Sciatic nerve (tissue), 2 donors: ENCODE data around the gene SLC38A8. TPM values are rescaled to one million over a fixed set of nuclear protein-coding genes. Genes with fewer than 3 reads are reported as not detected.

Experiments
- ATAC-seq: fragments of 200-7000 bp; cut with Tn5 transposase; one replicate; pipeline ENCODE4 v1.9.1; 2020; ENCODE audit warnings: mild to moderate bottlenecking, moderate library complexity
- DNase-seq: peaks from one replicate; pipeline ENCODE4 v3.0.0-alpha.2; 2020; ENCODE audit warnings: low spot score
- intact Hi-C: fragments of 100-400 bp; cut with DNase I; formaldehyde crosslinking; loops from one replicate; pipeline ENCODE4 v1.14.2; 2022
- total RNA-seq: library from RNA; stranded (reverse); fragmentation: NEBNext Ultra II Directional; extraction: Animal tissue kit (Norgen Biotek cat#: 25700); gene quantifications from one replicate; pipeline ENCODE4 v1.2.1, GENCODE V29; 2021
- donor health status: DM: no; HTN: no; CAD: no.
- donor health status: DM: no; HTN: no; CAD: no.

Gene SLC38A8
- total RNA-seq, 1 donor from 2014 or later, result not detected

- intact Hi-C loops, result loop anchor here (5.0 to 10.0 kb wide), 2 partner anchors 84 to 516 kb away; no protein-coding TSS in a partner anchor
- no peak for ATAC-seq
- no peak for DNase-seq
Measured at GRCh38 chr16:83968306-83968851, 74.2 kb downstream of the SLC38A8 start.

GRCh38 chr16:83967838-83968305, 74.7 kb downstream of the SLC38A8 start, which contains the start of gene NECAB2:
Gene NECAB2 (plus strand): TSS chr16:83968244. CDS start chr16:83968649, 405 bp downstream.
- DNase-seq (peak; percentile 75), ATAC-seq (peak; percentile 57)
- intact Hi-C loops, result loop anchor here (5.0 to 10.0 kb wide), 2 partner anchors 84 to 517 kb away; no protein-coding TSS in a partner anchor

GRCh38 chr16:83967091-83967490, 75.5 kb downstream of the SLC38A8 start:
- intact Hi-C loops, result loop anchor here (5.0 to 10.0 kb wide), 2 partner anchors 85 to 518 kb away; no protein-coding TSS in a partner anchor
- no peak for DNase-seq
- no peak for ATAC-seq

GRCh38 chr16:83966153-83966696, 76.4 kb downstream of the SLC38A8 start:
- DNase-seq (no peak), ATAC-seq (no peak)
- intact Hi-C loops, result loop anchor here (5.0 to 10.0 kb wide), 2 partner anchors 86 to 519 kb away; no protein-coding TSS in a partner anchor

- DNase-seq (no peak), ATAC-seq (no peak)
- intact Hi-C loops, result loop anchor here (5.0 to 10.0 kb wide), 2 partner anchors 87 to 519 kb away; no protein-coding TSS in a partner anchor
Measured at GRCh38 chr16:83965444-83966152, 77.0 kb downstream of the SLC38A8 start.

GRCh38 chr16:83964684-83965443, 77.7 kb downstream of the SLC38A8 start:
- no peak for ATAC-seq

GRCh38 chr16:83963277-83964119, 79.1 kb downstream of the SLC38A8 start:
- DNase-seq, result no peak
- intact Hi-C loops, result loop anchor here (10.0 kb wide), 1 partner anchor 521 kb away; no protein-coding TSS in a partner anchor
- no peak for ATAC-seq

More at GRCh38 chr16:83964684-83965443, 77.7 kb downstream of the SLC38A8 start:
- no peak for DNase-seq
- intact Hi-C loops, result loop anchor here (5.0 to 10.0 kb wide), 2 partner anchors 87 to 520 kb away; no protein-coding TSS in a partner anchor

GRCh38 chr16:83961591-83961990, 81.0 kb downstream of the SLC38A8 start:
- no peak for DNase-seq
- no peak for ATAC-seq
- intact Hi-C loops, result loop anchor here (10.0 kb wide), 1 partner anchor 523 kb away; no protein-coding TSS in a partner anchor

GRCh38 chr16:83960521-83961249, 81.9 kb downstream of the SLC38A8 start:
- DNase-seq (no peak), ATAC-seq (no peak)
- intact Hi-C loops, result loop anchor here (10.0 kb wide), 1 partner anchor 524 kb away; no protein-coding TSS in a partner anchor

Other genes with a start within 250 kb of the SLC38A8 start
- gene HSBP1, start 234.8 kb downstream of the SLC38A8 start, total RNA-seq, result 75.6 TPM
- 8.2 TPM for gene MLYCD, start 143.7 kb downstream of the SLC38A8 start, total RNA-seq
- 11.5 TPM for gene OSGIN1, start 89.6 kb downstream of the SLC38A8 start, total RNA-seq
- gene NECAB2, start 74.6 kb downstream of the SLC38A8 start, total RNA-seq, result 0.80 TPM
- 91.1 TPM for gene MBTPS1, start 74.1 kb upstream of the SLC38A8 start, total RNA-seq
- 31.3 TPM for gene HSDL1, start 102.4 kb upstream of the SLC38A8 start, total RNA-seq
- 1.4 TPM for gene DNAAF1, start 102.5 kb upstream of the SLC38A8 start, total RNA-seq
- 43.2 TPM for gene TAF1C, start 144.3 kb upstream of the SLC38A8 start, total RNA-seq
- gene ADAD2, start 148.4 kb upstream of the SLC38A8 start, total RNA-seq, result not detected
- gene KCNG4, start 197.2 kb upstream of the SLC38A8 start, total RNA-seq, result not detected